ENCODE data around the gene S100A5.
A peak's percentile ranks its signal among the peaks of the same experiment; 100 is the strongest.
"Not testable (repeated sequence)": the region's sequence is repeated elsewhere in the genome, so short reads cannot be mapped to it uniquely, and the experiment has no call there.

The S100A5 gene

GRCh38 chr1:153566414-153567371 lies 26.0 kb upstream of the S100A5 start:
- DNase-seq = peak; percentile 98

- DNase-seq = peak; percentile 81
Measured at GRCh38 chr1:153565529-153566374, 25.0 kb upstream of the S100A5 start, which contains the start of gene S100A2. Gene S100A2, minus strand, starts transcription at chr1:153565844. Its CDS starts 1,967 bp downstream, at chr1:153563877.

DNA sequence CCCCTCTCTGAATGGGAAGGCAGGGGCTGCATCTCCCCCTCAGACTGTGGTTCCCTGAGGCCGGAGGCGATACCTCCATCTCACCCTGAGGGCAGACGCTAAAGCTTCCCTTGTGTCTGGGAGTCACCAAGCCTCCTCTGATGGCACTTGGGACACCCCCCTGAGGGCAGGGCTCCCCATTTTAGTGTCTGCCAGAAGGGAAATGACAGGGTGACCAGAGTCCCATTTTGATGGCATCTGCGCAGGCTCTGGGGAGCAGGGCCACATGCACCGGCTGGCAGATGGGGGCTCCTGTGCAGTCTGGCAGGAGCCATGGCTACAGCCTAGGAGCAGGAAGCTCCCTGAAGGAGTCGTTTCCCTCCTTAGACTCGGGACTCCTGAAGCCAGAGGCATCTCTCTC lies 23.3 kb upstream of the S100A5 start:
- no peak for DNase-seq

DNA sequence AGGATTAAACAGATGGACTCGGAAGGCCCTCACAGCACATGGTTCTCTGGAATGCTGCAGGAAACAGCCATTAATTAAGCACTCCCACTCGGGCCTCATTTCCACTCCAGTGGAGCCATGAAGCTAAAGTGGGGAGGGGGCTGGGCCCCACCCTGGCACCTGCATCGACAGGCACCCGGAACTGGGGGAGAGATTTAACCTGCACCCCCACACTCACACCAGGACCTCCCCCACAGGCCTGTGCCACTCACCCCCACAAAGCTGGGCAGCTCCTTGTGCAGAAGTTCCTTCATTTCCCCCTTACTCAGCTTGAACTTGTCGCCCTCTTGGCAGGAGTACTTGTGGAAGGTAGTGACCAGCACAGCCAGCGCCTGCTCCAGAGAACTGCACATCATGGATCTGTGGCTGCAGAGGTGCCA lies 22.8 kb upstream of the S100A5 start:
- no peak for DNase-seq

DNA sequence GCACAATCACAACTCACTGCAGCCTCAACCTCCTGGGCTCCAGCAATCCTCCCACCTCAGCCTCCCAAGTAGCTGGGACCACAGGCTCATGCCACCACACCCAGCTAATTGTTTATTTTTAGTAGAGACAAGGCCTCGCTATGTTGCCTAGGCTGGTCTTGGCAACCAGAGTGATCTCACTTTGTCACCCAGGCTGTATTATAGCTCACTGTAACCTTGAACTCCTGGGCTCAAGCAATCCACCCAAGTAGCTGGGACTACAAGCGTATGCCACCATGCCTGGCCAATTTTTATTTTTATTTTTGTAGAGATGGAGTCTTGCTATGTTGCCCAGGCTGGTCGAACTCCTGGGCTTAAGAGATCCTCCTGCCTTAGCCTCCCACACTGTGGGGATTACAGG lies 21.3 kb upstream of the S100A5 start:
- not testable (repeated sequence) for DNase-seq

GRCh38 chr1:153561466-153561985 lies 20.8 kb upstream of the S100A5 start:
- no peak for DNase-seq

DNA sequence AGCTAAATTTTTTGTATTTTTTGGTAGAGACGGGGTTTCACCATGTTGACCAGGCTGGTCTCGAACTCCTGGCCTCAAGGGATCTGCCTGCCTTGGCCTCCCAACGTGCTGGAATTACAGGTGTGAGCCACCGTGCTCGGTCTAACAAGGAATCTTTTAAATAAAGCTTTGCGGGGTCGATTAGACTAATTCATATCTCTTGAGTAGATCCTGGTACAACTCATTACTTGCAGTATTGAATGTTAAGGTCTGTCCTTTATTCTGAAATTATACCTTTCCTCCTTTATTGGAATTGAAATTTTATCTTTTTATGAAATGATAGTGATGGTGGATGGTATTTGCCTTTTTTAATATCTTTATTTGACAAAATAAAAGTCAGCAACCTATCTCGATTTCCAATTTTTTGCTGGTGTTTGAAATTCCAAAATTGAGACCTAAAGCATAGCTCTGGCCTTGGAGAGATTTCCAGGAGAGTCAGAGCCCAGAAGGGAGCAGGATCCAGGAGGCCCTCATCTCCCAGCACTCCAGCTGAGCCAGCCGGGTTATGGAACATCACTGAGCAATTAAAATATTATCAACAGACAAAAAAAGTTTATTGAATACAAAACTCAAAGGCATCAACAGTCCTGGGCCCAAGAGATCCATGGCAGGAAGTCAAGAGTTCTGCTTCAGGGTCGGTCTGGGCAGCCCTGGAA lies 20.2 kb upstream of the S100A5 start:
- no peak for DNase-seq

GRCh38 chr1:153560241-153560640 lies 19.5 kb upstream of the S100A5 start:
- no peak for DNase-seq

- DNase-seq = no peak
Measured at GRCh38 chr1:153557877-153558276, 17.1 kb upstream of the S100A5 start.

DNA sequence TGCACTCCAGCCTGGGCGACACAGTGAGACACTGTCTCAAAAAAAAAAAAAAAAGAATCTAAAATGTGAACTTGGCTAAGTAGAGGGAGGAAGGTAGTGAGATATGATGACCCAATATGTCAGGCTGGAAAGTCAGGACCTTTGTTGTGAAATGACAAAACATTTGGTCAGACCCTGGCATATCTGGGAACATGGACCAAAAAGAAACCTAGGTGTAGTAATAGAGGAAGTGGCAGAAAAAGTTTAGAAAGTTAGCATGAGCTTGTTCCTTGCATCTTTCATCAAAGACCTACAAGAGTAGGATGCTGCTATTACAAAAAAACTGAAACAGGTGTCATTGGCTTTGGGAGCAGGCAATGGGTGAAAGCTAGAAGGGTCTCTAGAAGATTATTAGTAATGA lies 15.6 kb upstream of the S100A5 start:
- no peak for DNase-seq

DNA sequence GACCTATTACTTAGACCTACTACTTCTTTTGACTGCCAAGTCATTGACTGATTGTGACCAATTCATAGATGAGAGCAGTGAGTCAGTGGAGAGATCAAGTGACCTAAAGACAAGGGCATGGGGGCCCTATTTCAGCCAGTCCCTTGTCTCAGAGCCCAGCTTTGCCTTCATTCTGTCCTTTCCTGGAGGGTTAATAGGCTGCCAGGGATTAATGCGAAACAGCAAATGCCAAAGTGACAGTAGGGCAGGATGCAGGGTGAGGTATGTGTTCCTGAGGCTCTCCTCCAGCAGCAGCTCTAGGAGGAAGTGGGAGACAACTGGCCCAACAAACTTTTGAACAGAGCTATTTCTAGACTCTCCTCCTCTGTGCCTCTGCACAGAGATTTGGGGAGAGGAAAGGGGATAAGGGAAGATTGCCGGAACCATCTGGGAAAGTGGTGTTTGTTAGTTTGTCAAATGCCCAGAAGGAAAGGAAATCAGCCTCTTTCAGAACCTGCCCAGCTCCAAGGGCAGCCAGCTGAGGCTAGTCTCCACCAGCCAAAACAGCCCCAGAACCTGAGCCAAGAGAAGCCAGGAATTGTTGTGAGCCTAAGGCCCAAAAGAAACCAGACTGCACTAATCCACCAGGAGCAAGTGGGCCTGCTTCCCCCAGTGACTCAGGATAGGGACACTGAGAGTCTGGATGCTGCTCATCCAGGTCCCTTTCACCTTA lies 13.3 kb upstream of the S100A5 start:
- DNase-seq = no peak

DNA sequence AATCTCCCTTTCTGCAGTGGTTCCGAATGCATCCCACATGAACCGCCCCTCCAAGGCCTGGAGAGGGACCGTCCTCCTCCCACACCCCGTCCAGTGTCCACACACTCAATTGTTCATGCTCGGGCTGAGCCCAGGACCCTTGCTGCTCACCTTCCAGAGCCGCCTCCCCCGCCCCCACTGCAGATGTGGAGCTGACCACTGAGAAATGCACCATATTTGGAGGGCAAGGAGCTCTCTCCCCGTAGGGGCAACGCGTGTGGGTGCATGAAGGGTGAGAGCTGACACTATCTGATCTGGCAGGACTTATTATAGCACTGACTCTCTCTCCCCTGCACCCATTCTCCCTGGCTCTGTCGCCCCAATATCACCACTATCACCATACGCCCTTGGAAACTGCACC lies 12.4 kb upstream of the S100A5 start:
- no peak for DNase-seq

GRCh38 chr1:153552335-153552734 lies 11.6 kb upstream of the S100A5 start:
- DNase-seq = no peak

DNA sequence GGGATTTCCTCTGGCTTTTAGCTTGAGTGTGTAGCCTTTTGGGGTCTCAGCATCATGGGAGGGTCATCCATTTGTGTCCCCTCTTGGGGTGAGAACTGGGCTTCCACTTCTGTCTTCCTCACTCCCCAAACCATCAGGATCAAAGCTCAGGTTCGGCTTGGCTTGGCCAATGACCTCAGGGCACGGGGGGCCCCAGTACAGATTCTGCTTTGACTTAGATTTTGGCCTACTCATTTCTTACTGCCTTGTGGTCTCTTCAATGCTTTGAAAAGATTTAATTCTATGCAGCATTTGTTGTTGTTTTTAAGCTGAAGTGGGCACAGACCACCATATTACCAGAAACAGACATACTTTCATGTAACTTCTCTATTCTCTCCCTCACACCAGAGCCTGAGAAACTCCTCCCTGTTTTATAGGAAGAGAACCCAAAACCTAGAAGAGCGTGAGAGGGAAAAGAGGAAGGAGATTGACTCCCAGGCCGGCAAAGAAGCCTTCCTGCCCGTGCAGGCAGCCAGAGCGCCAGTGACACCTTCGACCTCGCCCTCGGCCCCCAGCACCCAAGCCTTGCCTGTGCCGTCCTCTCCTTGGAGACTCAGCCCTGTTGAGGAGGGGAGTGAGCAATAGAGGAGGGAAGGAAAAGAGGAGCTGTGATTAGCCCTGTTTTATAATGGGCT lies 10.2 kb upstream of the S100A5 start:
- no peak for DNase-seq

DNA sequence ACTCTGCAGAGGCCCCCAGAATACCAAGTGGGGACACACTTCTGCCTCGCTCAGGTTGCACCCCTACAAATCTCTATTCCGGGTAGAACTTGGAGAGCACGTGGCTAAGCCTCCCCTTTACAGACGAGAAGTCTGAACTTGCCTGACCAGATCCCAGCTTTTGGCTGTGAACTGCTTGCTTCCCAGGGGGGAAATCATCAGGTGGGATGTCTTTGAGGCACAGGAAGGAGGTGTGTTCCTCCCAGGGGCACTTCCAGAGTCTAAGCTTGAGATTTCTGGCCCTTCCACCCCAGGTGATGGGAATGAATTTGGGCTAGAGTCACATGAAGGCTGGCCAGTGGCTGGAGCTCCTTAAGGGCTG lies 9.6 kb upstream of the S100A5 start:
- DNase-seq = no peak

DNA sequence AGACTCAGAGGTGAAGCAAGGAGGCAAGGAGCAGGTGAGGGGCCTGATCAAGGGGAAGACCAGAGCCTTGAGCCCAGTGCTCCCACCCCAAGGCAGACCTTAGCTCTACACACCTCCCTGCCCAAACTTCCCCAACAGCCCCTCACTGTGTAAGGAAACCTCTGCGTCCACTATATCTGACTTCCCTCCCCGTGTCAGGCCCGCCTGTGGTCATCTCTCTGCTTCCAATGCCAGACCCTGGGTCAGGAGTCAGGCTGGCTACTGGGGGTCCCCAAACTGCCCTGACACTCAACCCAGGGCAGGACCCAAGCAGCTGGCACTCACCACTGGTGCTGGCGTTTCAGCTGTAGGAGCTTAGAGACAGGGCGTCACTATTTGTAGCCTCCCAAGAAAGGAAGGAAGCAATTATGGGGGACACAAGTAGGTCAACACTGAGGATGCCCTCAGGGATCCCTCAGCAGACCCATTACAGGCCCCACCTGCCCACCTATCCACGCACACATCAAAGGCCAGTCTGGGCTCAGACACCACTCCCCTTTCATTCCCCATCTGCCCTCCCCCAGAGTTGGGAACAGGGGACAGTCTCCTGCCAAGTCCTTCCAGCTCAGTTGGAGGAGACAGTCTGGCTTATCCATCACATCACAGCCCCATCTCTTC lies 9.1 kb upstream of the S100A5 start:
- DNase-seq = no peak

GRCh38 chr1:153548722-153549688 lies 8.3 kb upstream of the S100A5 start, which contains the start of gene S100A3:
Gene S100A3, minus strand, starts transcription at chr1:153549258. Its CDS starts 773 bp downstream, at chr1:153548485.
- DNase-seq = no peak

DNA sequence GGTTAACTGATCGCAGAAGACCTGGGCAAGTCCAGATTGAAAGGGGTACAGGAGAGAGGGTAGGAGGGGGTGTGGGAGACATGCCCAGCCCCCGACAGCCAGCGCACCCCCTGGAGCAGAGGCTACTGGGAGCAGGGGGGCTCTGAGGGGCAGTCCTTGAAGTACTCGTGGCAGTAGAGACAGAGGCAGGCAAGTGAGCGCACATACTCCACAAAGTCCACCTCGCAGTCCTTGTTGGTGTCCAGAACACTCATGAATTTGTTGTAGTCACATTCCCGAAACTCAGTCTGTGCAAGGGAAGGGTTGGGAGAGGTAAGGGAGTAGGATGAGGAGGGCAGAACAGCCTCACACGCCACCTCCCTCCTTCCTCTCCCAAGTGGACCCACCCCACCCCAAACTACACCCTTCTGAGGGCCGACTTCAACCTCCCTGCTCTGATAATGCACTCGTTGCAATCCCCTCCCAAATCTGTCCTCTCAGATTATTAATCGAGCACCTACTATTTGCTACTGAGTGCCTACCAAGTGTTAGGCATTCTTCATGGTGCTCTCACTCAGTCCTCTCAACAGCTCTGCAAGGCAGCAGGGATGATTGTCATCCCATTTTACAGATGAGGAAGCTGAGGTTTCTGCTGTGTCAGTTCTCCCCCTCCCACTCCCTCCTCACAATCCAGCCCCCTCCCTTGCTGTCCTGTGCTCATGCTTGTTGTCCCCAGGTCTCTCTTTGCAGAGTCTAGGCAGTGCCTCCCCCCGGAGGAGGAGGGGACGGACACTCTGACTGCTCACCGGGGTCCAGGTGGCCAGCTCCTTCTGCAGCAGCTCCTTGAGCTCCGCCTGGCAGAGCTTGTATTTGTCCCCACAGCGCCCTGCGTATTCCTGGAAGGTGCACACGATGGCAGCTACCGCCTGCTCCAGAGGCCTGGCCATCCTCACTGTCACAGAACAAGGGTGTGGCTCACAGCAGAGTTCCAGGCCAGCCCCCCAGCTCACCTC lies 7.1 kb upstream of the S100A5 start:
- no peak for DNase-seq

Data from SHP77 treated with DMSO at 0.1 percent for 48 hours (cell line).